IPS-NIHi7 (cell line): ENCODE data around the gene FBXW12.

Experiments
- DNase-seq: peaks from one replicate; pipeline ENCODE4 v3.0.0; 2012; ENCODE audit warnings: mixed read lengths; ENCODE audit errors: extremely low spot score

The FBXW12 gene

DNA sequence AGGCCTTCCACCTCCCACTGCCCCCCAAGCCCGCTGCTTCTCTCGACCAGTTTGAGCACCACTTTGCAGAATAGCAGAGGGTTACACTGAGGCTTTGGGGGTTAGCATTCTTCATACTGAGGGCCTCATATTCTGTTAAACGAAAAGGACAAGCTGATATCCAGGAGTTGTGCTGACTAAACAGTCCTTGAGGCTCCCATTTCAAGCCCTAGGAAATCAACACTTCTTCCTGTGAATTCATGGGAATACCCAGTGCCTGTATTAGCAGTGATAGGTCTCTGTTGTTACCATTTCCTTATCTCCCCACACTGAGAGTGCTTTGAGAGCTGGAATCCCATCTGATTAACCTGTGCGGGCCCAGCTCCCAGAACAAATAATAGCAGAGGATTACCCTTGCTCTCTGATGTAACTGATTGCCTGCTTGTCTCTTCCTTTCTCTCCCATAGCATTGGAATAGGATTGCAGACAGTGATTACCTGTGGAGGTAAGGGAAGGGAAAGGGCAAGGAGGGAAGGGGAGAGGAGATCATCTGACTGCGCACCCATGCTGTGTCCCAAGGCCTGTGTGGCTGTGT lies 930 bp downstream of the FBXW12 start:
- DNase-seq, result no peak

GRCh38 chr3:48387634-48388033 lies 15.6 kb downstream of the FBXW12 start:
- no peak for DNase-seq

DNA sequence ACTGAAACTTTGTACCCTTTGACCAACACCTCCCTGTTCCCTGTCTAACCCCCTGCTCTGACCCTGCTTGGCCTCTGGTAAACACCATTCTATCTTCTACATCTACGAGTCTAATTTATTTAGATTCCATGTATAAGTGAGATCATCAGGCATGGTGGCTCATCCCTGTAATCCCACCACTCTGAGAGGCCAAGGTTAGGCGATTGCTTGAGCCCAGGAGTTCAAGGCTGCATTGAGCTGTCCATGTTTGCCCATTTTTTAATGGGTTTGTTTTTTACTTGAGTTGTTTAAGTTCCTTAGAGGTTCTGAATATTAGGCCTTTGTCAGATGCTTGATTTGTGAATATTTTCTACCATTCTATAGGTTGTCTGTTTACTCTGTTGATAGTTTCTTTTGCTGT lies 16.9 kb downstream of the FBXW12 start:
- DNase-seq, result no peak

- no peak for DNase-seq
These were observed 22.4 kb downstream of the FBXW12 start for GRCh38 chr3:48394391-48394790.

- DNase-seq, result no peak
These were observed 23.7 kb downstream of the FBXW12 start for GRCh38 chr3:48395714-48396113.

- peak; percentile 10 for DNase-seq
These were observed 26.0 kb downstream of the FBXW12 start for GRCh38 chr3:48397767-48398681.

DNA sequence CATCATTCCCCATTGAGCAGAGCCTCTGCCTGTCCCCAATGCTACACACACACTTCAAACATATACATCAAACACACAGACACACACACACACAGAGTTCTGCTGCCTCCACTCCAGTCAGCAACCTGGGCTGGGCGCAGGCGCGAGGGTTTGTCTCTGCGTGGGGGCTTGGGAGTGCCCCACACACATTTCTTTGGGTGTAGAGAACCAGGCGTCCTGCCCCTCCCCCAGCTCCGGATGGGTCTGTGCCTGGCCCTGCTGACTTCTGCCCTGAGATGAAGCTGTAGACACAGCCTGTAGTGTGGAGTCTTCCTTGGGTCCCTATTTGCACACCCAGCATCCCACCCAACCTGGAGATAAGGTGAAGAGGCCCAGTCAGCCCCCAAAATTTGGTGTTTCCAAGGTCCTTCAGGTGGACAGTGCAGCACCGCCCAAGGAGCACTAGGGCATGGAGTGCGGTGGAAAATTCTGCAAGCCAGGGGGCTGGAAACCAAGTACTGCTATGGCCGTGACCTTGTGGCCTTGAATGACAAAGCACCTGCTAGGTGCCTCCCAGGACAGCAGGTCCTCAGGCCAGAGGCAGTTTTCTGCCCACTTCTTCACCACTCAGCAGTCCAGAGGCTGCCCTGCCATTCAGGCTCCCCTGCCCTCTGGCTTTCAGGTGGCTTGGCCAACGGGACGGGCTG lies 26.8 kb downstream of the FBXW12 start:
- DNase-seq, result peak; percentile 24

DNA sequence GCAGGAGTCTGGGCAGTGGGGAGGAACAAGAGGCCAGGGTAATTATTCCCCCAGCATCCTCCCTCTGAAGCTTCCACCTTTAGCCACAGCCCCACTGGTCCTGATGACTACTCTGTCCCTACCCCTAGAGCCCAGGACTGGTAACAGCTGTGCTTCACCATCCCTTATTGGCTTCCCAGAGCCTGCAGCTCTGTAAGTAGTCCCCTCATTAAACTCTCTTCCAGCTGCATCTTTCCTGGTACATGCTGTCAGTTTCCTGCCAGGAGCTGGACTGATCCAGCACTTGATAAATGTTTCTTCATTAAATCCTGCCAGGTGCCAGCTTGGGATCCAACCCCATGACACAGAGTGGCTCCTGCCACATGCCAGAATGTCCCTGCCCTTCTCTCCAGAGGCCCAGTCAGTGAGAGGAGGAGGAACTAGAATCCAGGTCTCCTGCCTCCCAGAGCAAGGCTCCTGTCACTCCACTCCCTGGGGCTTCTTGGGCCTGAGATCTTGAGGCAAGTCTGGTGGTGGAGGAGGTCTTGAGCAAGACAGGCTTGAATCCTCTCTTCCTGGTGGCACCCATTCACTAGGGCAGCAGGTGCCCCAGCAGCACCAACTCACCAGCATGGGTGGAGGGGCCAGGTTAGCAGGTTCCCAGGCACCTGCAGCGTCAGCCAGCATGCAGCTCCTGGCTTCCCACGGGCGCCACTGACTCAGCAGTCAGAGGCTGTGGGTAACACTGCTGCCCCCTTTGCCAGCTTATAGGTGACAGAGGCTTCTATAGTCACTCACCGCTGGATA lies 27.6 kb downstream of the FBXW12 start:
- peak; percentile 13 for DNase-seq

DNA sequence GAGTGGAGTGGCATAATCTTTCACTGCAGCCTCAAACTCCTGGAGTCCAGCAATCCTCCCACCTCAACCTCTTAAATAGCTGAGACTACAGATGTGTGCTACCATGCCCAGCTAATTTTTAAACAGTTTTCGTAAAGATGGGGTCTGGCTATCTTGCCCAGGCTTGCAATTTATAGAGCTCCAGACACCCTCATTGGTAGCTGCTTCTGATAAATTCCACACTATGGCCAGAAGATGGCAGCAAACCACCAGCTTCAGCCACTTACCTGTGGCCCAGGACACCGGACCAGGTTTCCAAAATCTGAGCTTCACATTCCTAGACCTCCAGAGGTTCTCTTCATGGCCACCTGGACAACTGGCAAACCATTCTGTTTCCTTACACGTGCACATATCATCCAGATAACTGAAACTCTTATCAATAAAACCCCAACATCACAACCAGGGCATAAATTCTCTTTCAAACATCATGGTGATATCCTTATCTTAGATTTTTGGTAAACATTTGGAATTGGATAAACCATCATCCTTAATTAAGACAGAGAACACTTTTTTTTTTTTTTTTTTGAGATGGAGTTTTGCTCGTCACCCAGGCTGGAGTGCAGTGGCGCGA lies 28.9 kb downstream of the FBXW12 start:
- DNase-seq, result peak; percentile 89

- peak; percentile 13 for DNase-seq
These were observed 29.4 kb downstream of the FBXW12 start for GRCh38 chr3:48401434-48401901.

DNA sequence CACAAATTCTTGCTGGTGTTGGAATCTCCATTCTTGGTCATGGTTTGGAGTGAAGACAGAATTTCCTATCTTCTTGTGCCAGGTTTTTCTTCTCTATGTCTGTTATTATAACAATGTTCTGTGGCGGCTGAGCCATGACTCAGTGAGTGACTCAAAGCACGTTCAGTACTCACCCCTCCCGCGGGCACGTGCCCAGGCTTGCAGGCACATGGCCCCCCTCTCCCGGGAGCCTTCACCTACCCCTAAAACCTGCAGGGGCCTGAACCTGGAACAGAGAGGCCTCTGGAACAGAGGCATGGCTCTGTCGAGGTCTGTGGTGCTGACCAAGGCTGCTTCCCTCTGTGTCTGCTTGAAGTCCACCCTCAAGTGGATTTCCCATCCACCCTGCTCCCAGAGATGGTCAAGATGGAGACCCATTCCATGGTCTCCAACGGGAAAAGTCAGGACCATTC lies 30.3 kb downstream of the FBXW12 start:
- DNase-seq, result no peak

DNA sequence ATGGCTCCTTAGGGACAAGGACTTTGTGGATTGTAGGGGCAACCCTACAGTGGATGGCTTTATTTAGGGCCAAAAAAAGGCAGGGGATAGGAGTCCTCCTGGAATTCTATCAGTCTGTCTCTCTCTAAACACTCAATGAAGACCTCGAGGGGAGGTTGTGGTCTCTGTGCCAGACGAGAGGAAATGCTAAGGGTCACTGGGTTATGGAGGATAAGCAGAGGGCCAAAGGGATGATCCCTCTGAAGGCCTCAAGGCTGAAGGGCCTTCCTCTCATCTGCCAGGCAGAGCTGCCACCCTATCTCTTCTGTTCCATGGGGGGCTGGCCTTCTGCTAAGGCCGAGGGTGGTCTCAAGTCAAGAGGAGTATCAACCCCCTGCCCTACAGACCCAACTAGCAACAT lies 30.9 kb downstream of the FBXW12 start:
- no peak for DNase-seq

GRCh38 chr3:48403533-48404439 lies 31.8 kb downstream of the FBXW12 start:
- no peak for DNase-seq

GRCh38 chr3:48404440-48405342 lies 32.7 kb downstream of the FBXW12 start:
- DNase-seq, result no peak

DNA sequence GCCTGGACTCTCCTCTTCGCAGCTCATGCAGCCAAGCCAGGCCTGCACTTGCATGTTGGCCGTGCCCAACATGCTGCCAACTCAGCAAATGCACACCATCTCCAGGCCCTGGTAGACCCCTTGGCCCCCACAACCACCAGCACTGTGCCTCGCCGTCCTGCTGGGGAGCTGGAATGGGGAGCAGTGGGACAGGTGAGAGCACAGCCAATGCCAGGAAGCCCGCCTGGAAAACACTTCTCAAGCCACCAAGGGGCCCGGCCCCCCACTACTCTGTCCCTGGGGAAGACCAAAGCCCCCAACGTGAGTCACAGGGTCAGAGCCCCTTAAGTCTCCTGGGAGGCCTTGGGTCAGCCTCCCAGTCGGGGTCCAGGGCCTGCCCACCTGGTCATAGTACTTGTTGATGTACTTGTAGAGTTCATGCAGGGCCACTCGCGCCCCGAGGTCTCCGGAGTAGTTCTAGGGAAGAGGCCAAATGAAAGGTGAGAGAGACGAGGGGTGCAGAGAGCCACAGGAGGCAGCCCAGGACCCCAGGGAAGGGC lies 33.4 kb downstream of the FBXW12 start:
- DNase-seq, result no peak

- no peak for DNase-seq
These were observed 34.0 kb downstream of the FBXW12 start for GRCh38 chr3:48405971-48406370.

DNA sequence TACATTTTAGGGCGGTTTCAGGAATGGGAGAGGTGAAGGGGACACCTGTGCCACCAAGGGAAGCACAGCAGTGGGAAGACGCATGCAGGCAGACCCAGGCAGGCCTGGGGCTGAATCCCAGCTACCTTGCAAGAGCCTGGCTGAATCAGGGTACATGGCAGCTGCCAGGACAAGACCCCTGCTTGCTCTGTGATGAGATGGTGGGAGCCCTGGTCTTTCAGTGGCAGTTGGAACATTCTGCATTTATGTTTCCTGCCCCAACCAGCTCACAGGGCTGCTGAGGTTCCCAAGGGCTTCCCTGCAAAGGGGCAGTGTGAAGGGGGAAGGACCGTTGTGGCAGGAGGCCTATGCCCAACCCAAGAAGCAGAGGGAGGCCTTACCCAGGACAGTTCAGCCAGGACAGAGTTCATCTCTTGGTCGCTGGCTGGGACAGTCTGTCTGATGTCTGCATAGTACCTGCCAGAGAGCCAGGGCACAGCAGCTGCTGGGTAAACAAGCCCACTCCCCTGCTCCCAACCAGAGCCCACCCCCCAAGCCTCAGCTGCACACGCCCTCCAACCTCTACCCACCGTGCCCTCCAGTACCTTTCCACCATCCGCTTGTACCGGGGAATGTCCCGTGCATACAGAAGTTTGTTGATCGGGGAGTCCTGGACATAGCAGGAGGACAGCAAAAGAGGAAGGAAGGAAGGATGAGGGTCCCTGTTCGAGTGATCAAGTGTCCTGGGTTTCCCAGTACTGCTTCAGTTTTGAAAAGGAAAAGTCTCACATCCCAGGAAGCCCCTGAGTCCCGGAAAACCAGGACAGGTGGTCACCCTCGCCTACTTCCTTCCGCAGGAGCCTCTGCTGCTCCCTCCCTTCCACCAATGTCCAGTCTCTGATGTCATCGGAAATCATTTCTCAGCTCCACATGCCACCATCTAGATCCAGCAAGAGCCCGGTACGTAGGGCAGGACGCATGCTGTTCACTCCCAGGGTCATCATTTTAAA lies 34.7 kb downstream of the FBXW12 start:
- DNase-seq, result no peak
